GM04504 (cell line): ENCODE results near the gene CREBBP.
A peak's percentile ranks its signal among the peaks of the same experiment; 100 is the strongest.
"Not testable (repeated sequence)": the region's sequence is repeated elsewhere in the genome, so short reads cannot be mapped to it uniquely, and the experiment has no call there.

Experiments
- DNase-seq: peaks from one replicate; pipeline ENCODE4 v3.0.0-alpha.2; 2012; ENCODE audit warnings: low read depth

CREBBP gene

DNA sequence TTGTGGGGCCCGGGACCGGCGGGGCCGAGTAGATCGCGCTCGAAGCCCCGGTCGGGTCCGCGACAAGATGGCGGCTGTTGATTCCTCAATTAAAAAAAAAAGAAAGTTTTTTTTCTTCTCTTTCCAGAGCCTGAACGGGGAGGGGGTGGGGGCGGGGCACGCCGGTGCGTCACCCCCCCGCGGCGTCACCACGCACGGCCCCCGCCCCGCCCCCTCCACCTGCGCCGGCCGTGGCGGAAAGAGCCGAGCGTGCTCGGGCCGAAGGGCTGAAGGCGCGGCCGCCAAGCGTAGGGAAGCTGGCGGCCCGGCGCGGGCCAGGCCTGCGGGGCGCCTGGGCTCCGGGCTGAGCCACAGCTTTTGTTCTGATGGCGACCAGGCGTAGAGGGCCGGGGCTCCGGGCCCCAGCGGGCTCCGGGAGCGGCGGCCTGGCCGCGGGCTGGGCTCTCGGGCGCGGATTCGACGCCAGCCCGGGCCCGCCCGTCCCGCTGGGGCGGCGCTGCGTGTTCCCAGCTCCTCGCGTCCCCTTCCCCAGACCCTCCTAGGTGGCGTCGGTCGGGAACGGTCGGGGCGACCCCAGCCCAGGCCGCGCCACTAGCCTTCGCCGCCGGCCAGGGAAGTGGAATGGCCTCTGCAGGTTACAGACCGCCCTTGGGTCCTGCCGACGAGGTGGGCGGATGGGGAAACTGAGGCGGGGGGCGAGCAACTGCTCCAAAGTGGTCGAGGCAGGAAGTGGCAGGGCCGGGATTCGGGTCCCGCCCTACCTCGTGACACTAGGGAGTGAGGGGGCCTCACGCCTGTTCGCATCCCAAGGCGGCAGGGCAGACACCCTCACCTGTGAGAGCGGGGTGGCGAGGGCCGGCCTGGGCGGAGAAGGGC, at the start of gene CREBBP:
CREBBP (minus strand) TSS at position 91 of the 876 bp plus-strand sequence. CDS start 797 bp downstream, outside the sequence.
- peak; percentile 70 for DNase-seq

DNA sequence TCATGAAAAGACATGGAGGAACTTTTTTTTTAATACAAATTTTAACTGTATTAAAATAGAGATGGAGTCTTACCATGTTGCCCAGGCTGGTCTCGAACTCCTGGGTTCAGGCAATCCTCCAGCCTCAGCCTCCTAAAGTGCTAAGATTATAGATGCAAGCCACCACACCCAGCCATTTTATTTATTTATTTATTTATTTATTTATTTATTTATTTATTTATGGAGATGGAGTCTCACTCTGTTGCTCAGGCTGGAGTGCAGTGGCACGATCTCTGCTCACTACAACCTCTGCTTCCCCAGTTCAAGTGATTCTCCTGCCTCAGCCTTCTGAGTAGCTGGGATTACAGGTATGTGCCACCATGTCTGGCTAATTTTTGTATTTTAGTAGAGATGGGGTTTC, 46.6 kb upstream of the CREBBP start:
- DNase-seq, result not testable (repeated sequence)

DNA sequence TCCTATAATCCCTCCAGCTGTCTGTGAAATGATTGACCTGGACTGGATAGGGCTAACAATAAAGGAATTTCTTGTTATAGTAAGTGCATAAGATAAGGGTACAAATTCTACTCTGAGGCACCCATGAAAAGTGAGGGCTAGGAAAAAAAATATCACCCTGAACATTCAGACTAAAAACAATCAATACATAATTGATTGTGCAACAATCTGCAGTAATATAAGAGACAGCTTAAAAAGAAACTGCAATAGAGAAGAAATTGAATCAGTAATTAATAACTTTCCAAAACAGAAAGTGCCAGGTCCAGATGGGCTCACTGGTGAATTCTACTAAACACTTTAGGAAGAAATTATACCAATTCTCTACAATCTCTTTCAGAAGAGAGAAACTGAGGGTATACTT, 44.2 kb upstream of the CREBBP start:
- DNase-seq, result no peak

DNA sequence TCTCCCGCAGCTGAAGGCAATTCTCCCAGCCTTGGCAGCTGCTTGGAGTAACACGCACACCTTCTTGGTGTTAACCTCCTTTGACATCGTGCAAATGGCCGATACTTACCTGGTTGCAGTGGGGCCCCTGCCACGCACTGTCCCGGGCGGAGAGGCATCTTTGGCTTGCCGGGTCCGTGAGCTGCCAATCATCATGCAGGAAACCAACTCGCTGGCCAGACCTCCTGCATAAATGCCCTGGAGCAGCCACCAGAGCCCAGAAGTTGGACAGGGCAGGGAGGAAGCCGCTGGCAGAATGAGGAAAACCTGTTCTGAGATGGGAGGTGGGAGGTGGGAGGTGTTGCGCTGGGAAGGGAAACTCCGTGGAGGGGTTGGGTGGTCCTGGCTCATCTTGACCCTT, 41.7 kb upstream of the CREBBP start:
- no peak for DNase-seq

DNA sequence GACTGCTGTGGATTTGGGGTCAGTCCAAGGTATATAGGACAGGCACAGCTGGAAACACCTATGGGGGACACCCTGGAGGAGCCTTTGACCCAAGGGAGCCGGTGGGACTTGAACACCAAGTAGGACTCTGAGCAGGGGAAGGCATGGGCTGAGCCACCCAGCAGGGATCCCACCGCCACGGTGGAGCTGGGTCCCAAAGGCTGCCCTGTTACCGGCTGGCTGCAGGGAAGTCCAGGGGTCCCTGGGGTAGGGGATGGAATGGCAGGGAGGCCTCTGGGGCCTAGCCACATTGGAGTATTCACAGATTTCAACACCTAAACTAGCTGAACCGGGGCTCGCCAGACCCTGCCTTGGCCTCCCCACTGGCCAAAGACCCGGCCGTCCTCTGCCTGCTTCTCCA, 39.7 kb upstream of the CREBBP start:
- DNase-seq, result no peak

DNA sequence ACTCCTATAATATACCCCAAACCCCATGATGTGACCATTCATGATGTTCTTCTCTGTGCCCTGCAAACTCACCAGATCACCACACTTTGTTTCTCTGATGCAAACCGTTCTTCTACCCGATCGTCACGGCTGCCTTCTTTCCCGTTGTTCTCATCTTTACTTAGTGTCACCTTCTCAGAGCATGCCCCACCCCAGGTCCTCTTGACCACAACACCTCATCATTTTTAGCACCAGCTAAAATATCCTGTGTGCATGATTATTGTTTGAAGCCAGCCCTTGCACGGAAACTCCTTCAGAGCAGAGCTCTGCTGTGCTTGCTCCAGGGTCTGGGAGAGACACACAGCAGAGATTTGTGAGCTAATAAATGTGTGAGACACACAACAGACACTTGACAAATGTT, 38.9 kb upstream of the CREBBP start:
- no peak for DNase-seq

DNA sequence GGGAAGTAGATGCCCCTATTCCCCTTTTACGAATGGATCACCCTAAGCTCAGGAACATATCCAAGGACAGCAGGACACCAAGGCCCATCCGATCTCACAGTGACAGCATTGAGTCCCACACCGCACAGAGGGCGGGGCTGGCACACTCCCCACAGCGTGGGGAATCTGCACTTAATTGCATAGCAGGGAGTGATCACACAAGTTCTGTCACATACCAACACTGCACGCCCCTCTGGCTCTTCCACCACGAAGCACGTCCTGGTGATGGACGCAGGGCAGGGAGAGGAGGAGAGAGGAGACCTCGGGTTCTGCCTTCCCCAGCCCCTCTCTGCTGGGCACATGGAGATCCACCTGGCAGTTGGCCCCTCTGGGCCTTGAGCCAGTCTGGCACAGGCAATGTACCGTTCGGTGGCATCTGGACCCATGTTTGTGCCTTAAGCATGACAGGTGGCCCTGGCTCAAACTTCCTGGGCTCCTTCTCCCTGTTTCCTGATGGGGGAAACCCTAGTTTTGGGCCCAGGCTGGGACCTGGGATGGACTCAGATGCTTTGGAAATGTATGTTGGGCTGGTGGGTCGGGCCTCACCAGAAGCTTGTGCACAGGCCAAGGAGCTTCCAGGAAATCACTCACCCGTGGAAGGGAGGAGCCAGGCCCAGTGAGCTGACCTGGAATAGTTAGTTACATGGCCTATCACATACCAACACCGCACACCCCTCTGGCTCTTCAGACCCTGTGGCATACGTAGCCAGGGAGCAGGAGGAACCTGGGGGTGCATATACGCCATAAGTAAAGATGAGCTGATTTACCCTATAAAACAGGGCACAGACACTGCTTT, 35.1 kb upstream of the CREBBP start:
- DNase-seq, result no peak

DNA sequence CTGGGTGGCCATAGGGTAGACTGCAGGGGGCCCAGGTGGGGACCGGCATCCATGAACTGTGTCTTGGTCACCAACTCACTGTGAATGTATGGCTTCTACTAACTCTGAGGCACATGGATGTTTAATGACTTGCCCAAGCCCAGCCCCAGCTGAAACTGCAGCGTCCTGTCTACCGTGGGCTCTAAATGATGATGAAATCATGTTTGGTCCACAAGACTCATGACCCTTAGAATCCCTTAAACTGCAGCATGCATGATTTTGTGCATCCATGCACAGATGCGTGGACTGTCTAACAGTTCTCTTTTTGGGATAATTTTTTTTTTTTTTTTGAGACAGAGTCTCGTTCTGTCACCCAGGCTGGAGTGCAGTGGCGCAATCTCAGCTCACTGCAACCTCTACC, 32.4 kb upstream of the CREBBP start:
- no peak for DNase-seq

DNA sequence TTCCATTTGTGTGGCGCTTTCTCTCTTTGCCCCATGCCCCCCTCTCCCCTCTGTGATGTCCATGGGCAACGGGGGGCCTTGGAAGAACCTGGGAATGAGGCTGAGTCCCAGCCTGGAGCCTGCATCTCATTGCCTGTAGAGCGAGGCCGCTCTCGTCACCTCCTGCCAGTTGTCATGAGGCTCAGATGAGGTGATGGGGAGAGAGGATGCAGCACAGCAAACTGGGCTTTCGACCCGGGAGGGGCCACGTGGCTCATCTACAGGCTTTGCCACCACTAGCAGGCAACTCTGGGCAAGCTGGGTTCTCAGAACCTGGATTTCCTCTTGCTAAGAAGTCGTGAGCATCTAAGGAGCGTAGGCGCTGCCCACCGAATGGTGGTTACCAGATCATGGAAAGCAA, 31.9 kb upstream of the CREBBP start:
- DNase-seq, result no peak

DNA sequence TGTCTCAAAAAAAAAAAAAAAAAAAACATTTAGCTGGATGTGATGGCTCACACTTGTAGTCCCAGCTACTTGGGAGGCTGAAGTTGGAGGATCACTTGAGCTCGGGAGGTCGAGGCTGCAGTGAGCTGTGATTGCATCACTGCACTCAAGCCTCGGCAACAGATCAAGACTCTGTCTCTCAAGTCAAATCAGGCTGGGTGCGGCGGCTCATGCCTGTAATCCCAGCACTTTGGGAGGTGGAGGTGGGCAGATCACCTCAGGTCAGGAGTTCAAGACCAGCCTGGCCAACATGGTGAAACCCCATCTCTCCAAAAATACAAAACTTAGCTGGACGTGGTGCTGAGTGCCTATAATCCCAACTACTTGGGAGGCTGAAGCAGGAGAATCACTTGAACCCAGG, 31.2 kb upstream of the CREBBP start:
- DNase-seq, result not testable (repeated sequence)

DNA sequence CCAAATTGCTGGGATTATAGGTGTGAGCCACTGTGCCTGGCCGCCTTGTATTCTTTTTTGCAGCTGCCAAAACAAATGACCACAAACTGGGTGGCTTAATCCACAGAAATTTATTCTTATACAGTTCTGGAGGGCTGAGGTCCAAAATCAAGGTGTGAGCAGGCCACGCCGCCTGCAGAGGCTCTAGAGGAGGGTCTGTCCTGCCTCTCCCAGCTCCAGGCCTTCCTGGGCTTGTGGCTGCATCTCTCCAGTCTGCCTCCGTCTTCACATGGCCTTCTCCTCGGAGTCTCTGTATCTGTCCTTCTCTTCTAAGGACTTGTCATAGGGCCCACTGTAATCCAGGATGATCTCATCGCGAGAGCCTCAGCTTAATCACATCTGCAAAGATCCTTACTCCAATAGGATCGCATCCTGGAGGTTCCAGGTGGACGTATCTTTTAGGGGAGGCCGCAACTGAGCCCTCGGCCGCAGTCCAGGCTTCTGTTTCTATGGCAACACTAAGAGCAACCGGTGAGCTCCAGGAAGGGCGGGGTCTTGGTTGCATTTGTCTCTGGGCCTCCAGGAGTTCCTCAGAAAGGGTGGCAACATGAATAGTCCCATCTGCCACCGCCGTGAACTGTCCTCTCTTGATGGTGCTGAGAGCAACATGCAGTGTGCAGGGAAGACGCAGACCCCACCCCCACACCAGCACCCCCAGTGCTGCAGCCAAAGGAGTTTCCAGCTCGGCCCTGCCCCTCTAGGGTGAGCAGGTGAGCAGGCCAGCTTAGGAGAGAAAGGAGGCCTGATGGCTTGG, 29.5 kb upstream of the CREBBP start:
- no peak for DNase-seq

DNA sequence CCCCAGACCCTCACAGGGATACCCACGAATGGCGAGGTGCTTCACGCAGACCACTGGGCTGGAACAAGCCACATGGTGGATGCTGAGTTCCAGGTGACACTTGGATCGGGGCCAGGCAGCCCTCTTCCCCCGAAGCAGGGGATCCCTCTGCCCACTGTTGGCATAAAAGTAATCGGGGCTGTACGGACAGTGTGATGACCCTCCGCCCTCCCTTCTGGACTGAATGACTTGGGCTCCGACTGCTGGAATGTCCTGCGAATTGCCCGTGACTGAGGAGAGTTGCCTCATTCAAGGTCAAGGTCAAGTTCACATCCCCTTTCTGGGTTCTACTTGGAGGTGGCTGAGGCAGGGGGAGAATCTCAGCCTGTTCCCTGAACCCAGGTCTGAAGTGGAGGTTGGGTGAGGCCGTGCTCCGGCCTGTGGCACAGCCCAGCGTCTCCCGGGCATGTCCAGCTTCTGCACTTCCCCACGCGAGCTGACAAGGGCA, 28.5 kb upstream of the CREBBP start:
- DNase-seq, result no peak

DNA sequence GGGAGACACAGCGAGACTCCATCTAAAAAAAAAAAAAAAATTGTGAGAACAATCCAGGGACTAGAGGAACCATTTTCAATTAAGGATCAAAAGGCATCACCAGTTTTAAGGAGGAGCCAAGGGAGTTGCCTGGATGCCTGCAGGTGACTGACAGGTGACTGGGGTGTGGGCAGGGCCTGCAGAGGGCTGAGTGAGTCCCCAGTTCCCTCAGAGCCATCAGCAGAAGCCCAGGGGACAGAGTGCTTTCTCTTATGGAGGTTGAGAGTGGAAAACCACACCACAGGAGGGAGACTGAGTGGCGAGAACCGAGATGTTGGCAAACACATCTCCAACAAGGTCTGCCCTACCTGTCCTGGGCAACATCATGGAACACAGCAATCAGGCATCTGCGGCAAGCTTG, 27.1 kb upstream of the CREBBP start:
- no peak for DNase-seq

DNA sequence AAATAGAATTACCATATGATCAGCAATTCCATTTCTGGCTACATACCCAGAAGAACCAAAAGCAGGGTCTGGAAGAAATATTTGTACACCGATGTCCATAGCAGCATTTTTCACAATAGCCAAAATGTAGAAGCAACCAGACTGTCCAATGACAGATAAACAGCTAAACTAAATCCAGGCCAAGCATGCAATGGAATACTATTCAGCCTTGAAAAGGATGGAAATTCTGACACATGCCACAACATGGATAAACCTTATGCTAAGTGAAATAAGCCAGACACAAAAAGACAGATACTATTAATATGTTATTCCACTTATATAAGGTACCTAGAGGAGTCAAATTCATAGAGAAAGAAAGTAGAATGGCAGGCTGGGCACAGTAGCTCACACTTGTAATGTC, 25.9 kb upstream of the CREBBP start:
- no peak for DNase-seq

DNA sequence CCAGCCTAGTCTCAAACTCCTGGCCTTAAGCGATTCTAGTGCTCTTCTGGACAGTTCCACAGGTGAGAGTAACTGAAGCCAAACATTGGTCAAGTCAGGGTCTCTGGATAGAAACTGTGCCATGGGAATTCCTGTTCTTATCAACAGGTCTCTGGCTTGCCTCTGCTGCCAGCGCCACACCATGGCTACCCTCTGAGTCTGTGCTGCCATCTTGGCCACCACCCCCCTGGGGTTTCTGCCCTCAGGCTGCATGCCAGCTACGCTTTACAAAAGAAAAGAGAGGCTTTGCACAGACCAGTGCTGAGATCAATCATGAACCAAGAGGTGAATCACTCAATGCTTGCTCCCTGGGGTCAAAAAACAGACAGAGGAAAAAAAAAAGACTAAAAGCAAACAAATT, 24.4 kb upstream of the CREBBP start:
- no peak for DNase-seq

DNA sequence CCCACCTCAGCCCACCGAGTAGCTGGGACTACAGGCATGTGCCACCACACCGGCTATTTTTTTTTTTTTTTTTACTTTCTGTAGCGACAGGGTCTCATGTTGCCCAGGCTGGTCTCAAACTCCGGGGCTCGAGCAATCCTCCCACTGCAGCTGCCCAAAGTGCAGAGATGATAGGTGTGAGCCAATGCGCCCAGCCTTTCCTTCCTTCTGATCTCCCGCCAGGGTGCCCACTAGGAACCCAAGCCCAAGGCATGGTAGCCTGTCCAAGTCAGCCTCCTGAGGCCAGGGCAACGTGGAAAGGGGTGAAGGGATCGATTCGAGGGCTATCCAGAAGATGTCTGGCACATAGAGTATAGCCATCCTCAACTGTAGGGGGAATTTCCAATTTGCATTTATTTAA, 9.6 kb upstream of the CREBBP start:
- no peak for DNase-seq

DNA sequence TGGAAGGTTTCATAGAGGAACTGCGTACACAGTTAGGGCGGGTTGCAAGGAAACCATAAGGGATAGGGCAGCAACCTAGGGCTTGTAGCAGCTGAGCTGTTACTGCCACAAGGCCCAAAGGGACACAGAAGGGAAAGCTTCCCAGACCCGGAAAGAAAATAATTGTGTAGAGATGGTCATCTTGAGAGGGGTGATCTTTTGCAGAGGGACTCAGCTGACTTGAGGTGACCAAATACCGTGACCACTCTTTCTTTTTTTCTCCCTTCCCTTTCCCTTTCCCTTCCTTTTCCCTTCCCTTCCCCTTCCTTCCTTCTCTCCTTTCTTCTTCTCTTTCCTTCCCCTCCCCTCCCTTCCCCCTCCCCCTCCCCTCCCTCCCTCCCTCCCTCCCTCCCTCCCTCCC, 8.5 kb upstream of the CREBBP start:
- DNase-seq, result no peak

DNA sequence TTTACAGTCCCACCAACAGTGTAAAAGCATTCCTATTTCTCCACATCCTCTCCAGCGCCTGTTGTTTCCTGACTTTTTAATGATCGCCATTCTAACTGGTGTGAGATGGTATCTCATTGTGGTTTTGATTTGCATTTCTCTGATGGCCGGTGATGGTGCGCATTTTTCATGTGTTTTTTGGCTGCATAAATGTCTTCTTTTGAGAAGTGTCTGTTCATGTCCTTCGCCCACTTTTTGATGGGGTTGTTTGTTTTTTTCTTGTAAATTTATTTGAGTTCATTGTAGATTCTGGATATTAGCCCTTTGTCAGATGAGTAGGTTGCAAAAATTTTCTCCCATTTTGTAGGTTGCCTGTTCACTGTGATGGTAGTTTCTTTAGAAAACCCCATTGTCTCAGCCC, 5.5 kb upstream of the CREBBP start:
- DNase-seq, result not testable (repeated sequence)

DNA sequence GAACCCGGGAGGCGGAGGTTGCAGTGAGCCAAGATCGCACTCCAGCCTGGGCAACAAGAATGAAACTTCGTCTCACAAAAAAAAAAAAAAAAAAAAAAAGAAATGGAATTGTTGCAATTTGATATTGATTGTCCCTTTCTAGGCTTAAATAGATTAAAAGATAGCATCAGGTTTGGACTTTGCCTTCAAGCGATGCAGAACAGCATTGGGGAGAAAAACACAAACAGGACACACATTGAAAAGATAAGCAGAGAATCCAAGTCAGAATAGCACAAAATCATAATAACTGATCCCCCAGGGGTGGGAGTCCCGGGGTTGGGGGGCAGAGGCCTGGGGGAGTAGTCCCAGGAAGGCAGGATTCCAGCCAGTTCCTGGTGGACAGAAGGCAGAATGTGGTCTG, 3.9 kb upstream of the CREBBP start:
- DNase-seq, result no peak

DNA sequence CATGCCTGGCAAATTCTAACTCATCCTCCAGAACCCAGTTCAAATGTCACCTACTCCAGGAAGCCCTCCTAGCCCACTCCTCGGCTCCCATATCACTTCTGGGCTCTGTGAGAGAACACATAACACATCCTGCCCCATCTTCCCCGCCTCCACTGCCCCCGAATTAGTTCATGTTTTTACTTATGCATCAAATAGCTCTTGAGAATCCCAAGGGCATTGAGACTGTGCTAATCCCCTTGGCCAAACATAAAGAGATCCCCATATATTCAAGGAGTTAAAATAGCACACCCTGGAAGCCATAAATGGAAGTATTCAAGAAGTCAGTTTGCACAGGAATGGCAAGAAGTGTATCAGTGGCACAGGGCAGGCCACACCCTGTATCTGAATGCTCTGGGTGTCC, 2.0 kb upstream of the CREBBP start:
- no peak for DNase-seq

DNA sequence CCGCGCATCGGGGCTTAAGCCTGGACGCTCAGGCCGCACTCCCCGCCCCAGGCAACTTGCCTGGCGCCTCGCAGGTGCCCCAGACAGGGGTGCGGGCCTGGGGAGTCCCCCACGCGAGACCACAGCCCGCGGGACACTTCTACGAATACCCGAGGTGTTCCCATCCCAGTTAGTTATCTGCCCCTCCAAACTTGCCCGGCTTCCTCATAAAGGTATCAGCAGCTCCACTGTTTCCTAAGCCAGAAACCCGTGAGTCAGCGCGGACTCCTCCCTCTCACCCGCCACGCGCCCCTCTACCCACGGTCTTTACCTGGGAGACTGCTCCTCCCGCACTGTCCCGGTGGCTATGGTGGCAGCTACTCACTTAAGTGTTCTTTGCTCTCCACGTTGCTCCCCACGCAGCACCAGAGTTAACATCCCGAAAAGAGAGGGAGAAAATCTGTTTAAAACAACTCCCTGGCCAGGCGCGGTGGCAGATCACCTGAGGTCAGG, 1.0 kb upstream of the CREBBP start:
- no peak for DNase-seq
